Subcutaneous adipose tissue (tissue), 4 donors: ENCODE data around the gene PIN1. TPM values are rescaled to one million over a fixed set of nuclear protein-coding genes. Genes with fewer than 3 reads are reported as not detected.

Source experiments
- CTCF ChIP-seq: fragments of 450-650 bp; IDR thresholded peaks from one replicate; pipeline ENCODE4 v1.5.1; 2016; ENCODE audit warnings: low read depth, mild to moderate bottlenecking, control low read depth, antibody characterized with exemption, moderate library complexity
- total RNA-seq, 4 donors: library from RNA; depleted of rRNA; stranded (reverse); fragments of >200 nt; gene quantifications; one replicate each; pipeline ENCODE4 v1.1.0, GENCODE V29; 2016

The PIN1 gene
- total RNA-seq, 4 donors from 2014 or later: 43.9 to 117 (median 80.5) TPM

GRCh38 chr19:9827289-9828238, 7.6 kb upstream of the PIN1 start, which contains the start of gene UBL5:
TSS of gene UBL5 (plus strand) at chr19:9827918. CDS start at chr19:9828338, 420 bp downstream.
- TF ChIP-seq CTCF: no peak

- no peak for TF ChIP-seq CTCF
Measured at GRCh38 chr19:9828551-9829063, 6.5 kb upstream of the PIN1 start.

- TF ChIP-seq CTCF: no peak
Measured at GRCh38 chr19:9834307-9834725, 802 bp upstream of the PIN1 start.

DNA sequence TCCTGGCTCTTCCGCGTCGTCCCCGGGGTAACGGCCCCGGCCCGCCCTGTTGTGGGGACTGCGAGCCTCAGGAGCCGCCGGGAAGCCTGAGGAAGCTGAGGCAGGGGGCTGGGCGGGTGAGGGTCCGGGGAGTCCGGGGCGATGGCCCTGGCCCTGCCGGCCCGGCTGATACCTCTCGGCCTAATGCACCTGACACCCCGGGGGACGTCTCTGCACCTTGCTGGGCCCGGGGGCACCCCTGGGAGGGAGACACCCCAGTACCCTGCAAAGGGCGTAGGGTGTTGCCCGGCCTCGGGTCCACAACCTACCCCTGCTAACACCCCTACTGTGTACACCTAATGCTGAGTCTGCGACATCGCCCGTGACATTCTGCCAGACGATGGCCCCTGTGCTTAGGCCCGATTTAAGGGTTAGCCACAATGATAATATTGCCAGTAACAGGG, 410 bp downstream of the PIN1 start:
- no peak for TF ChIP-seq CTCF

GRCh38 chr19:9836021-9836420, 903 bp downstream of the PIN1 start:
- no peak for TF ChIP-seq CTCF

- TF ChIP-seq CTCF: no peak
Measured at GRCh38 chr19:9838324-9838723, 3.2 kb downstream of the PIN1 start.

- no peak for TF ChIP-seq CTCF
Measured at GRCh38 chr19:9839415-9839814, 4.3 kb downstream of the PIN1 start.
